ENCODE measurements around the gene FAM47E. TPM values are rescaled to one million over a fixed set of nuclear protein-coding genes. Genes with fewer than 3 reads are reported as not detected.

FAM47E gene
- total and polyA plus RNA-seq, 2 of the 8 experiments (the other 6 are each of a cell fraction or from before 2014, with no cell fraction given): 1.3 to 1.4 TPM

DNA sequence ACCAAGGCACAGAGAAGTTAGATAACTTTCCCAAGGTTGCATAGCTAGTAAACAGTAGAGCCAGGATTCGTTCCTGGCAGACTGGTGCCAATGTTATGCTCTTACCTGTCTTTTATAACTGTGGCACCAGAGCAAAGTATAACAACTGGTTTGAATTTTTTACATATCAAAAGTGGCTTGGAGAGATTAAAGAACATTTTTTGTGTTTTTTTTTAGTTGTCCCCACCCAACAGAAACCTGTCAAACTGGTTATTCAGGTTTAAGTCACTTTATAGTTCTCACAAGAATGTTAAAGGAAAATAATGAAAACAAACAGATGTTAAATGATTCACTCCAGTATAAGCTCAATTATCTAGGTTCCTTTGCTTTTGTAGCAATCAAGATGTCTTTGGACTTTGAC, 15.6 kb upstream of the FAM47E start (continued):
- TF ChIP-seq, protein P1, sequence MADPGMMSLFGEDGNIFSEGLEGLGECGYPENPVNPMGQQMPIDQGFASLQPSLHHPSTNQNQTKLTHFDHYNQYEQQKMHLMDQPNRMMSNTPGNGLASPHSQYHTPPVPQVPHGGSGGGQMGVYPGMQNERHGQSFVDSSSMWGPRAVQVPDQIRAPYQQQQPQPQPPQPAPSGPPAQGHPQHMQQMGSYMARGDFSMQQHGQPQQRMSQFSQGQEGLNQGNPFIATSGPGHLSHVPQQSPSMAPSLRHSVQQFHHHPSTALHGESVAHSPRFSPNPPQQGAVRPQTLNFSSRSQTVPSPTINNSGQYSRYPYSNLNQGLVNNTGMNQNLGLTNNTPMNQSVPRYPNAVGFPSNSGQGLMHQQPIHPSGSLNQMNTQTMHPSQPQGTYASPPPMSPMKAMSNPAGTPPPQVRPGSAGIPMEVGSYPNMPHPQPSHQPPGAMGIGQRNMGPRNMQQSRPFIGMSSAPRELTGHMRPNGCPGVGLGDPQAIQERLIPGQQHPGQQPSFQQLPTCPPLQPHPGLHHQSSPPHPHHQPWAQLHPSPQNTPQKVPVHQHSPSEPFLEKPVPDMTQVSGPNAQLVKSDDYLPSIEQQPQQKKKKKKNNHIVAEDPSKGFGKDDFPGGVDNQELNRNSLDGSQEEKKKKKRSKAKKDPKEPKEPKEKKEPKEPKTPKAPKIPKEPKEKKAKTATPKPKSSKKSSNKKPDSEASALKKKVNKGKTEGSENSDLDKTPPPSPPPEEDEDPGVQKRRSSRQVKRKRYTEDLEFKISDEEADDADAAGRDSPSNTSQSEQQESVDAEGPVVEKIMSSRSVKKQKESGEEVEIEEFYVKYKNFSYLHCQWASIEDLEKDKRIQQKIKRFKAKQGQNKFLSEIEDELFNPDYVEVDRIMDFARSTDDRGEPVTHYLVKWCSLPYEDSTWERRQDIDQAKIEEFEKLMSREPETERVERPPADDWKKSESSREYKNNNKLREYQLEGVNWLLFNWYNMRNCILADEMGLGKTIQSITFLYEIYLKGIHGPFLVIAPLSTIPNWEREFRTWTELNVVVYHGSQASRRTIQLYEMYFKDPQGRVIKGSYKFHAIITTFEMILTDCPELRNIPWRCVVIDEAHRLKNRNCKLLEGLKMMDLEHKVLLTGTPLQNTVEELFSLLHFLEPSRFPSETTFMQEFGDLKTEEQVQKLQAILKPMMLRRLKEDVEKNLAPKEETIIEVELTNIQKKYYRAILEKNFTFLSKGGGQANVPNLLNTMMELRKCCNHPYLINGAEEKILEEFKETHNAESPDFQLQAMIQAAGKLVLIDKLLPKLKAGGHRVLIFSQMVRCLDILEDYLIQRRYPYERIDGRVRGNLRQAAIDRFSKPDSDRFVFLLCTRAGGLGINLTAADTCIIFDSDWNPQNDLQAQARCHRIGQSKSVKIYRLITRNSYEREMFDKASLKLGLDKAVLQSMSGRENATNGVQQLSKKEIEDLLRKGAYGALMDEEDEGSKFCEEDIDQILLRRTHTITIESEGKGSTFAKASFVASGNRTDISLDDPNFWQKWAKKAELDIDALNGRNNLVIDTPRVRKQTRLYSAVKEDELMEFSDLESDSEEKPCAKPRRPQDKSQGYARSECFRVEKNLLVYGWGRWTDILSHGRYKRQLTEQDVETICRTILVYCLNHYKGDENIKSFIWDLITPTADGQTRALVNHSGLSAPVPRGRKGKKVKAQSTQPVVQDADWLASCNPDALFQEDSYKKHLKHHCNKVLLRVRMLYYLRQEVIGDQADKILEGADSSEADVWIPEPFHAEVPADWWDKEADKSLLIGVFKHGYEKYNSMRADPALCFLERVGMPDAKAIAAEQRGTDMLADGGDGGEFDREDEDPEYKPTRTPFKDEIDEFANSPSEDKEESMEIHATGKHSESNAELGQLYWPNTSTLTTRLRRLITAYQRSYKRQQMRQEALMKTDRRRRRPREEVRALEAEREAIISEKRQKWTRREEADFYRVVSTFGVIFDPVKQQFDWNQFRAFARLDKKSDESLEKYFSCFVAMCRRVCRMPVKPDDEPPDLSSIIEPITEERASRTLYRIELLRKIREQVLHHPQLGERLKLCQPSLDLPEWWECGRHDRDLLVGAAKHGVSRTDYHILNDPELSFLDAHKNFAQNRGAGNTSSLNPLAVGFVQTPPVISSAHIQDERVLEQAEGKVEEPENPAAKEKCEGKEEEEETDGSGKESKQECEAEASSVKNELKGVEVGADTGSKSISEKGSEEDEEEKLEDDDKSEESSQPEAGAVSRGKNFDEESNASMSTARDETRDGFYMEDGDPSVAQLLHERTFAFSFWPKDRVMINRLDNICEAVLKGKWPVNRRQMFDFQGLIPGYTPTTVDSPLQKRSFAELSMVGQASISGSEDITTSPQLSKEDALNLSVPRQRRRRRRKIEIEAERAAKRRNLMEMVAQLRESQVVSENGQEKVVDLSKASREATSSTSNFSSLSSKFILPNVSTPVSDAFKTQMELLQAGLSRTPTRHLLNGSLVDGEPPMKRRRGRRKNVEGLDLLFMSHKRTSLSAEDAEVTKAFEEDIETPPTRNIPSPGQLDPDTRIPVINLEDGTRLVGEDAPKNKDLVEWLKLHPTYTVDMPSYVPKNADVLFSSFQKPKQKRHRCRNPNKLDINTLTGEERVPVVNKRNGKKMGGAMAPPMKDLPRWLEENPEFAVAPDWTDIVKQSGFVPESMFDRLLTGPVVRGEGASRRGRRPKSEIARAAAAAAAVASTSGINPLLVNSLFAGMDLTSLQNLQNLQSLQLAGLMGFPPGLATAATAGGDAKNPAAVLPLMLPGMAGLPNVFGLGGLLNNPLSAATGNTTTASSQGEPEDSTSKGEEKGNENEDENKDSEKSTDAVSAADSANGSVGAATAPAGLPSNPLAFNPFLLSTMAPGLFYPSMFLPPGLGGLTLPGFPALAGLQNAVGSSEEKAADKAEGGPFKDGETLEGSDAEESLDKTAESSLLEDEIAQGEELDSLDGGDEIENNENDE (IDR thresholded peaks at IDR 0.05; ENCODE audit: insufficient replicate concordance, low read length): peak; percentile 63
- TF ChIP-seq MAFK (IDR thresholded peaks at IDR 0.05; ENCODE audit: low read depth, low read length) (no peak), SP1 (IDR thresholded peaks at IDR 0.05; ENCODE audit: low read depth, low read length) (peak; percentile 60; the same call in 1 of the 2 replicates), SIRT6 (IDR thresholded peaks at IDR 0.05; ENCODE audit: low read length) (no peak), FOSL1 (IDR thresholded peaks at IDR 0.05; ENCODE audit: insufficient read depth, low read depth, low read length) (no peak), ASH2L (IDR thresholded peaks at IDR 0.05; ENCODE audit: low read length) (peak; percentile 25)
- TF ChIP-seq, protein P2, sequence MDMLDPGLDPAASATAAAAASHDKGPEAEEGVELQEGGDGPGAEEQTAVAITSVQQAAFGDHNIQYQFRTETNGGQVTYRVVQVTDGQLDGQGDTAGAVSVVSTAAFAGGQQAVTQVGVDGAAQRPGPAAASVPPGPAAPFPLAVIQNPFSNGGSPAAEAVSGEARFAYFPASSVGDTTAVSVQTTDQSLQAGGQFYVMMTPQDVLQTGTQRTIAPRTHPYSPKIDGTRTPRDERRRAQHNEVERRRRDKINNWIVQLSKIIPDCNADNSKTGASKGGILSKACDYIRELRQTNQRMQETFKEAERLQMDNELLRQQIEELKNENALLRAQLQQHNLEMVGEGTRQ (IDR thresholded peaks at IDR 0.05; ENCODE audit: low read length): no peak
- TF ChIP-seq, protein P3, sequence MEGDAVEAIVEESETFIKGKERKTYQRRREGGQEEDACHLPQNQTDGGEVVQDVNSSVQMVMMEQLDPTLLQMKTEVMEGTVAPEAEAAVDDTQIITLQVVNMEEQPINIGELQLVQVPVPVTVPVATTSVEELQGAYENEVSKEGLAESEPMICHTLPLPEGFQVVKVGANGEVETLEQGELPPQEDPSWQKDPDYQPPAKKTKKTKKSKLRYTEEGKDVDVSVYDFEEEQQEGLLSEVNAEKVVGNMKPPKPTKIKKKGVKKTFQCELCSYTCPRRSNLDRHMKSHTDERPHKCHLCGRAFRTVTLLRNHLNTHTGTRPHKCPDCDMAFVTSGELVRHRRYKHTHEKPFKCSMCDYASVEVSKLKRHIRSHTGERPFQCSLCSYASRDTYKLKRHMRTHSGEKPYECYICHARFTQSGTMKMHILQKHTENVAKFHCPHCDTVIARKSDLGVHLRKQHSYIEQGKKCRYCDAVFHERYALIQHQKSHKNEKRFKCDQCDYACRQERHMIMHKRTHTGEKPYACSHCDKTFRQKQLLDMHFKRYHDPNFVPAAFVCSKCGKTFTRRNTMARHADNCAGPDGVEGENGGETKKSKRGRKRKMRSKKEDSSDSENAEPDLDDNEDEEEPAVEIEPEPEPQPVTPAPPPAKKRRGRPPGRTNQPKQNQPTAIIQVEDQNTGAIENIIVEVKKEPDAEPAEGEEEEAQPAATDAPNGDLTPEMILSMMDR (IDR thresholded peaks at IDR 0.05; ENCODE audit: control extremely low read depth in 1 of 3, insufficient read depth in 1 of 3, low read depth in 1 of 3, low read length in 3 of 3): no peak

Data from H1 (cell line).